HepG2 (cell line): ENCODE results near the gene MYADML2. TPM values are rescaled to one million over a fixed set of nuclear protein-coding genes. Genes with fewer than 3 reads are reported as not detected.

Source experiments
- ARID4A ChIP-seq: sonication (generic); formaldehyde crosslinking; IDR thresholded peaks from 2 replicates; pipeline ENCODE4 v1.5.0; 2020; ENCODE audit warnings: mild to moderate bottlenecking, missing genetic modification reagents, borderline replicate concordance
- CBX5 ChIP-seq: sonication (generic); formaldehyde crosslinking; IDR thresholded peaks from 2 replicates; pipeline ENCODE4 v1.4.0; 2020; ENCODE audit warnings: missing genetic modification reagents, borderline replicate concordance
- CERS6 ChIP-seq: sonication (generic); formaldehyde crosslinking; IDR thresholded peaks from 2 replicates; pipeline ENCODE4 v1.5.0; 2020; ENCODE audit warnings: missing genetic modification reagents
- DPF2 ChIP-seq: sonication (generic); formaldehyde crosslinking; IDR thresholded peaks from 2 replicates; pipeline ENCODE4 v1.4.0; 2020; ENCODE audit warnings: mild to moderate bottlenecking, low read depth, missing genetic modification reagents, borderline replicate concordance
- EEA1 ChIP-seq: sonication (generic); formaldehyde crosslinking; IDR thresholded peaks from 2 replicates; pipeline ENCODE4 v1.5.1; 2020; ENCODE audit warnings: mild to moderate bottlenecking, missing genetic modification reagents, borderline replicate concordance
- FOXC1 ChIP-seq: sonication (generic); formaldehyde crosslinking; IDR thresholded peaks from 2 replicates; pipeline ENCODE4 v1.8.0; 2022; ENCODE audit warnings: mild to moderate bottlenecking, missing genetic modification reagents, borderline replicate concordance
- GLMP ChIP-seq: sonication (generic); formaldehyde crosslinking; IDR thresholded peaks from 2 replicates; pipeline ENCODE4 v1.9.0; 2021; ENCODE audit warnings: missing genetic modification reagents, mild to moderate bottlenecking, borderline replicate concordance
- GTF2F1 ChIP-seq: fragments of 150-350 bp; IDR thresholded peaks from 2 replicates; pipeline ENCODE4 v1.6.1; 2014; ENCODE audit warnings: low read length
- HOXD1 ChIP-seq: sonication (generic); formaldehyde crosslinking; IDR thresholded peaks from 2 replicates; pipeline ENCODE4 v1.5.0; 2020; ENCODE audit warnings: missing genetic modification reagents
- IRF1 ChIP-seq: sonication (generic); formaldehyde crosslinking; IDR thresholded peaks from 2 replicates; pipeline ENCODE4 v1.4.0; 2020; ENCODE audit warnings: low read depth, mild to moderate bottlenecking, missing genetic modification reagents
- SAFB2 ChIP-seq: sonication (generic); formaldehyde crosslinking; IDR thresholded peaks from 2 replicates; pipeline ENCODE4 v1.5.1; 2020; ENCODE audit warnings: missing genetic modification reagents, low read depth, mild to moderate bottlenecking, borderline replicate concordance
- ZMYM2 ChIP-seq: sonication (generic); formaldehyde crosslinking; IDR thresholded peaks from 2 replicates; pipeline ENCODE4 v1.8.0; 2022; ENCODE audit warnings: mild to moderate bottlenecking, missing genetic modification reagents
- ZNF446 ChIP-seq: sonication (generic); formaldehyde crosslinking; IDR thresholded peaks from 2 replicates; pipeline ENCODE4 v1.5.0; 2020; ENCODE audit warnings: mild to moderate bottlenecking, missing genetic modification reagents
- ZNF451 ChIP-seq: sonication (generic); formaldehyde crosslinking; IDR thresholded peaks from 2 replicates; pipeline ENCODE4 v1.5.0; 2020; ENCODE audit warnings: mild to moderate bottlenecking, missing genetic modification reagents
- ZNF615 ChIP-seq: sonication (generic); formaldehyde crosslinking; IDR thresholded peaks from 2 replicates; pipeline ENCODE4 v1.5.0; 2020; ENCODE audit warnings: mild to moderate bottlenecking, missing genetic modification reagents, borderline replicate concordance
- ZNF773 ChIP-seq: sonication (generic); formaldehyde crosslinking; IDR thresholded peaks from 2 replicates; pipeline ENCODE4 v1.4.0; 2020; ENCODE audit warnings: missing genetic modification reagents, borderline replicate concordance
- ZXDC ChIP-seq: sonication (generic); formaldehyde crosslinking; IDR thresholded peaks from 2 replicates; pipeline ENCODE4 v1.5.0; 2020; ENCODE audit warnings: mild to moderate bottlenecking, missing genetic modification reagents
- polyA plus RNA-seq, 8 experiments: library from polyadenylated mRNA; depleted of rRNA in 3 of 8; stranded (reverse) in 7 of 8; unstranded in 1 of 8; fragments of >200 nt; fragmentation: Illumina TruSeq in 4 of 8; extraction: Trizol in 4 of 8; gene quantifications; 2 replicates each; pipeline versions ENCODE4 v1.2.1 to v1.2.3, GENCODE V29; 2011 to 2016; ENCODE audit warnings: low read depth in 4 of 8, missing spikeins in 1 of 8, mixed read lengths in 1 of 8; ENCODE audit not compliant: insufficient read depth in 1 of 8
- total RNA-seq, 5 experiments: library from RNA; depleted of rRNA; stranded (reverse); fragments of >200 nt; fragmentation: Illumina TruSeq; extraction: Trizol; gene quantifications; 2 replicates each; pipeline ENCODE4 v1.2.3, GENCODE V29; 2016; ENCODE audit warnings: low read depth in 1 of 5

MYADML2 gene
- total and polyA plus RNA-seq, 2 of the 13 experiments (the other 11 are each of a cell fraction or from before 2014, with no cell fraction given) = not detected

- TF ChIP-seq ZXDC (CRISPR knock-in tag) (no peak), CBX5 (CRISPR knock-in tag) (peak; percentile 8; the same call in 1 of the 2 replicates), ARID4A (no peak), GTF2F1 (no peak), CERS6 (CRISPR knock-in tag) (no peak), GLMP (CRISPR knock-in tag) (no peak), SAFB2 (CRISPR knock-in tag) (0 out of 2 replicates have a peak, but pooled peaks have one; percentile 57), FOXC1 (CRISPR knock-in tag) (no peak), ZNF773 (CRISPR knock-in tag) (no peak), ZNF615 (CRISPR knock-in tag) (no peak), ZMYM2 (0 out of 2 replicates have a peak, but pooled peaks have one; percentile 52), ZNF451 (CRISPR knock-in tag) (no peak), ZNF446 (CRISPR knock-in tag) (no peak), DPF2 (CRISPR knock-in tag) (no peak), IRF1 (CRISPR knock-in tag) (no peak), EEA1 (CRISPR knock-in tag) (no peak), HOXD1 (CRISPR knock-in tag) (no peak)
Measured at GRCh38 chr17:81962499-81963441, 15.7 kb upstream of the MYADML2 start (continued).
